Stomach (tissue), 4 donors: ENCODE results near the gene PMCH.

ENCODE experiments used
- POLR2A ChIP-seq, 4 donors: fragments of 450-650 bp; IDR thresholded peaks; one replicate each; pipeline ENCODE4 v1.6.1; 2016; ENCODE audit warnings: antibody characterized with exemption in 4 of 4, control low read depth in 2 of 4, mild to moderate bottlenecking in 1 of 4, moderate library complexity in 1 of 4
- TF ChIP-seq, protein P1 (sequence below), 7 experiments: fragments of 450-650 bp in 4 of 7; fragments of 200-600 bp in 3 of 7; sonication (generic) in 3 of 7; IDR thresholded peaks; one replicate each; pipeline ENCODE4 v1.5.1; 2016 to 2019; ENCODE audit warnings: antibody characterized with exemption in 7 of 7, control low read depth in 2 of 7, mild to moderate bottlenecking in 1 of 7

DNA sequence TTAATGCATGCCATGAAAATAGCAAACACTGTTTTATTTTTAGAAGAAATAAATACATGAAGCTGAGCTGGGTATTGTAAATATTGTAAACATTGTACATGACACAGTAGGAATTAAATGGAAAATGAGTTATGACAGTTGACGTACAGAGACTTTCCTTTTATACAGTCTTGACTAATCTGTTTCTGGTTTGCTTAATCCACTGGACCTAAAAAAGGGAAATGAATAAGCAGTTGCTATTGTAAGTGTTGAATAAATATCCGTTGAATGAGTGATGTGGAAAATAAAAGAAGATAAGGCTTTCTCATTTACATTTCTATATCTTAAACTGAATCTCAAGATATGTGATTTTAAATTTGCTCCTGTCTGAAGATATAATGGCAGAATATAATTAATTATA lies 15.0 kb downstream of the PMCH start:
- TF ChIP-seq POLR2A (IDR thresholded peaks at IDR 0.05): no peak
- TF ChIP-seq, protein P1, sequence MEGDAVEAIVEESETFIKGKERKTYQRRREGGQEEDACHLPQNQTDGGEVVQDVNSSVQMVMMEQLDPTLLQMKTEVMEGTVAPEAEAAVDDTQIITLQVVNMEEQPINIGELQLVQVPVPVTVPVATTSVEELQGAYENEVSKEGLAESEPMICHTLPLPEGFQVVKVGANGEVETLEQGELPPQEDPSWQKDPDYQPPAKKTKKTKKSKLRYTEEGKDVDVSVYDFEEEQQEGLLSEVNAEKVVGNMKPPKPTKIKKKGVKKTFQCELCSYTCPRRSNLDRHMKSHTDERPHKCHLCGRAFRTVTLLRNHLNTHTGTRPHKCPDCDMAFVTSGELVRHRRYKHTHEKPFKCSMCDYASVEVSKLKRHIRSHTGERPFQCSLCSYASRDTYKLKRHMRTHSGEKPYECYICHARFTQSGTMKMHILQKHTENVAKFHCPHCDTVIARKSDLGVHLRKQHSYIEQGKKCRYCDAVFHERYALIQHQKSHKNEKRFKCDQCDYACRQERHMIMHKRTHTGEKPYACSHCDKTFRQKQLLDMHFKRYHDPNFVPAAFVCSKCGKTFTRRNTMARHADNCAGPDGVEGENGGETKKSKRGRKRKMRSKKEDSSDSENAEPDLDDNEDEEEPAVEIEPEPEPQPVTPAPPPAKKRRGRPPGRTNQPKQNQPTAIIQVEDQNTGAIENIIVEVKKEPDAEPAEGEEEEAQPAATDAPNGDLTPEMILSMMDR (IDR thresholded peaks at IDR 0.05): no peak
